Measurements from ENCODE around the gene ENAH. TPM values are rescaled to one million over a fixed set of nuclear protein-coding genes. Genes with fewer than 3 reads are reported as not detected.
"Not testable (repeated sequence)": the region's sequence is repeated elsewhere in the genome, so short reads cannot be mapped to it uniquely, and the experiment has no call there.

Gene ENAH
- total and polyA plus RNA-seq, 2 experiments from 2014 or later = 109 to 184 TPM

- TF ChIP-seq ZNF462 (CRISPR knock-in tag; IDR thresholded peaks at IDR 0.05) = no peak
- no peak for TF ChIP-seq ZNF114 (CRISPR knock-in tag; IDR thresholded peaks at IDR 0.05)
- no peak for TF ChIP-seq CTCF (conservative IDR thresholded peaks at IDR 0.05; ENCODE audit: low read depth in 2 of 2)
- TF ChIP-seq CREB1 (CRISPR knock-in tag; IDR thresholded peaks at IDR 0.05; ENCODE audit: low read depth) = no peak
- TF ChIP-seq EZH2phosphoT487 (IDR thresholded peaks at IDR 0.05; ENCODE audit: unreplicated experiment) = no peak
- no peak for TF ChIP-seq STAT1 (IDR thresholded peaks at IDR 0.05; ENCODE audit: unreplicated experiment)
- no peak for TF ChIP-seq NANOG (IDR thresholded peaks at IDR 0.05; ENCODE audit: borderline replicate concordance)
- no peak for TF ChIP-seq ZNF331 (CRISPR knock-in tag; IDR thresholded peaks at IDR 0.05; ENCODE audit: low read depth)
- TF ChIP-seq POLR2AphosphoS5 (IDR thresholded peaks at IDR 0.05; ENCODE audit: low read depth) = no peak
- TF ChIP-seq ETS1 (IDR thresholded peaks at IDR 0.05) = no peak
- no peak for TF ChIP-seq JUNB (IDR thresholded peaks at IDR 0.05; ENCODE audit: unreplicated experiment)
Observed at GRCh38 chr1:225511828-225512381, 141.0 kb downstream of the ENAH start (continued).

GRCh38 chr1:225510740-225511139 lies 142.2 kb downstream of the ENAH start:
- Mint-ChIP-seq H3K4me1 (peaks cover 44% of the 10 kb centered on the region), H3K36me3 (ENCODE audit: low read depth) (peaks cover 48% of the 10 kb centered on the region)
- H3K4me3 Mint-ChIP-seq; H3K27me3 ChIP-seq (ENCODE audit: insufficient read depth); H2AFZ ChIP-seq; H3K4me2 ChIP-seq; H3K27me3 Mint-ChIP-seq (ENCODE audit: insufficient read depth, low read depth, poor library complexity); H4K20me1 ChIP-seq (replicated peaks; ENCODE audit: insufficient read depth); H3K27ac Mint-ChIP-seq; ATAC-seq; H3K9me2 ChIP-seq (ENCODE audit: insufficient read depth); H3F3A ChIP-seq (replicated peaks; ENCODE audit: low read depth); H3K4me3 ChIP-seq; DNase-seq (ENCODE audit: low spot score); H3K9me3 Mint-ChIP-seq: not testable (repeated sequence)
- Histone ChIP-seq H3K4me1 (ENCODE audit: insufficient read depth) (peaks cover 43% of the 10 kb centered on the region), H3K79me2 (replicated peaks; ENCODE audit: insufficient read depth) (peaks cover 23% of the 10 kb centered on the region), H3K27ac (ENCODE audit: low read depth) (peak overlapping the region; percentile 2; the same call in 1 of the 2 replicates), H3K36me3 (ENCODE audit: insufficient read depth) (peaks cover 11% of the 10 kb centered on the region)
